OCI-LY1 (cell line): ENCODE data around the gene PDE4D.

Experiments
- H2AFZ ChIP-seq: fragments of 200-600 bp; sonication (generic), shearing (Covaris generic); 2 replicates; pipeline ENCODE4 v1.6.0; 2014; ENCODE audit warnings: antibody characterized with exemption, mild to moderate bottlenecking, low read length
- H3F3A ChIP-seq: fragments of 200-600 bp; sonication (generic), shearing (Covaris generic); 2 replicates; pipeline ENCODE4 v1.6.0; 2014; ENCODE audit warnings: mild to moderate bottlenecking, antibody characterized with exemption, low read length, moderate library complexity; ENCODE audit not compliant: insufficient read depth
- H3K27ac ChIP-seq: fragments of 200-600 bp; sonication (generic); 2 replicates; pipeline ENCODE4 v1.5.1; 2014; ENCODE audit warnings: low read length, mixed run types, mild to moderate bottlenecking, low read depth; ENCODE audit not compliant: poor library complexity, severe bottlenecking
- H3K27me3 ChIP-seq: fragments of 200-600 bp; sonication (generic); 2 replicates; pipeline ENCODE4 v1.6.0; 2014; ENCODE audit warnings: antibody characterized with exemption, mild to moderate bottlenecking, low read length, moderate library complexity; ENCODE audit not compliant: insufficient read depth
- H3K36me3 ChIP-seq: fragments of 200-600 bp; sonication (generic); 2 replicates; pipeline ENCODE4 v1.6.1; 2014; ENCODE audit warnings: mild to moderate bottlenecking, antibody characterized with exemption, low read length, moderate library complexity, mixed read lengths; ENCODE audit not compliant: insufficient read depth
- H3K4me1 ChIP-seq: fragments of 200-600 bp; sonication (generic); 2 replicates; pipeline ENCODE4 v1.5.1; 2014; ENCODE audit warnings: mild to moderate bottlenecking, low read length, moderate library complexity; ENCODE audit not compliant: insufficient read depth, severe bottlenecking
- H3K4me2 ChIP-seq: fragments of 200-600 bp; sonication (generic), shearing (Covaris generic); 2 replicates; pipeline ENCODE4 v1.6.1; 2014; ENCODE audit warnings: low read length
- H3K4me3 ChIP-seq: fragments of 200-600 bp; sonication (generic); 2 replicates; pipeline ENCODE4 v1.5.1; 2014; ENCODE audit warnings: low read length, low read depth, mild to moderate bottlenecking, mixed read lengths; ENCODE audit not compliant: poor library complexity, severe bottlenecking
- H3K79me2 ChIP-seq: fragments of 200-600 bp; shearing (Covaris generic); 2 replicates; pipeline ENCODE4 v1.6.1; 2016; ENCODE audit warnings: mixed run types, low read length, mixed read lengths; ENCODE audit not compliant: insufficient read depth
- H3K9ac ChIP-seq: fragments of 200-600 bp; sonication (generic), shearing (Covaris generic); 2 replicates; pipeline ENCODE4 v1.6.1; 2014; ENCODE audit warnings: mild to moderate bottlenecking, low read length, mixed read lengths
- H3K9me2 ChIP-seq: fragments of 200-600 bp; sonication (generic), shearing (Covaris generic); 2 replicates; pipeline ENCODE4 v1.6.1; 2014; ENCODE audit warnings: low read depth, mild to moderate bottlenecking, low read length, mixed read lengths
- H3K9me3 ChIP-seq: fragments of 200-600 bp; shearing (Covaris generic); 2 replicates; pipeline ENCODE4 v1.6.1; 2014; ENCODE audit warnings: low read length, mixed read lengths
- H4K20me1 ChIP-seq: fragments of 200-600 bp; sonication (generic), shearing (Covaris generic); 2 replicates; pipeline ENCODE4 v1.6.0; 2016; ENCODE audit warnings: mild to moderate bottlenecking, low read length; ENCODE audit not compliant: insufficient read depth
- EZH2 ChIP-seq: fragments of 200-600 bp; sonication (generic), shearing (Covaris generic); IDR thresholded peaks from 2 replicates; pipeline ENCODE4 v1.8.0; 2017; ENCODE audit warnings: borderline replicate concordance, mixed run types, mild to moderate bottlenecking, antibody characterized with exemption, low read length, moderate library complexity, mixed read lengths
- TF ChIP-seq, protein P1 (sequence below): fragments of 200-600 bp; sonication (generic), shearing (Covaris generic); IDR thresholded peaks from 2 replicates; pipeline ENCODE4 v1.5.1; 2017; ENCODE audit warnings: mild to moderate bottlenecking, antibody characterized with exemption, low read length, moderate library complexity, mixed read lengths

The PDE4D gene

DNA sequence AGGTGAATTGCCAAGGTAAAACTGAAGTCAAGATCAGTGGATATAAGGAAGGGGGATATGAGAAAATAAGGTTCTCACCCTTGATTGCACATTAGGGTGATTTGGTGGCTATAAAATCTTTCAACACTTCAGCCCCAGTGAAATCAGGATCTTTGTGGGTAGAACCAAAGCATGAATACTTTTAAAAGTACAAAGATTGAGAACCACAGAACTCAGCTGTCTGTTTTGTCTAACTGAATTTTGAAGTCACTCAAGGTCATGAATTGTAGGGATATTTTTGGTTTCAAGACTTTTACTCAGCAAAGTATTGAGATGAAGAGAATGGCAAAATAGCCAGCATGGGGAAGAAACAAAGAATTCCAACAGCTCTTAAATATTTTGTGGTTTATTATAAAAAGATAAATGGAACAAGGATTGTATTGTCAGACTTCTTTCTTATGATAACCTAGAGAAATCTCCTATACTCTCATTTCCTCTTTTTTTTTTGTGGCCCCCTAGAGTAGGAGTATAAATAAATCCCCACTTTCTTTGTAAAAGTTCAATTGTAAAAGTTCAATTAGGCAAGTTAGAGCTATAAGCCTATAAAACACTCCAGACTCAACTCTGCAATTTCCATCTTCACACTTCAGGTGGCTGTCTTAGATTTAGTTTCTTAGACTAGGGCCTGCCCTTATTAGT is 272.9 kb downstream of the PDE4D start:
- Histone ChIP-seq H3K4me2 (no peak overlapping the region), H3K9me2 (no peaks in the 10 kb centered on the region), H3K36me3 (no peaks in the 10 kb centered on the region), H3K4me1 (no peaks in the 10 kb centered on the region), H3K9ac (no peak overlapping the region), H4K20me1 (no peaks in the 10 kb centered on the region), H2AFZ (no peak overlapping the region), H3F3A (no peaks in the 10 kb centered on the region), H3K27ac (no peak overlapping the region), H3K4me3 (no peak overlapping the region), H3K79me2 (no peaks in the 10 kb centered on the region), H3K27me3 (no peaks in the 10 kb centered on the region), H3K9me3 (no peaks in the 10 kb centered on the region)
- no peak for TF ChIP-seq EZH2

DNA sequence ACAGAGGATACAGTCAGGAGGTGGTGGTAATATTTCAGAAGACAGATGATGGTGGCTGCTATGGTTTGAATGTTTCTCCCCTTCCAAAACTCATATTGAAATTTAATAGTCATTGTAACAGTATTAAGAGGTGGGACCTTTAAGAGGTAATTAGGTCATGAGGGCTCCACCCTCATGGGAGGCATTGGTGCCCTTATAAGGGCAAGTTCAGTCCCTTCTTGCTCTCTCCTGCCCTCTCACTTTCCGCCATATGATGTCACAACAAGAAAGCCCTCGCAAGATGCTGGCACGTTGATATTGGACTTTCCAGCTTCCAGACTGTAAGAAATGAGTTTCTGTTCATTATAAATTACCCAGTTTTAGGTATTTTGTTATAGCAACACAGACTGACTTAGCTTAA is 274.9 kb downstream of the PDE4D start:
- Histone ChIP-seq H3K4me2 (no peak overlapping the region), H3K9me2 (no peaks in the 10 kb centered on the region), H3K4me3 (no peak overlapping the region), H3F3A (no peaks in the 10 kb centered on the region), H4K20me1 (no peaks in the 10 kb centered on the region), H3K9ac (no peak overlapping the region), H3K27ac (no peak overlapping the region), H3K9me3 (no peaks in the 10 kb centered on the region), H3K36me3 (no peaks in the 10 kb centered on the region), H3K4me1 (no peaks in the 10 kb centered on the region), H2AFZ (no peak overlapping the region), H3K27me3 (no peaks in the 10 kb centered on the region), H3K79me2 (no peaks in the 10 kb centered on the region)
- TF ChIP-seq EZH2, result no peak
- TF ChIP-seq, protein P1, sequence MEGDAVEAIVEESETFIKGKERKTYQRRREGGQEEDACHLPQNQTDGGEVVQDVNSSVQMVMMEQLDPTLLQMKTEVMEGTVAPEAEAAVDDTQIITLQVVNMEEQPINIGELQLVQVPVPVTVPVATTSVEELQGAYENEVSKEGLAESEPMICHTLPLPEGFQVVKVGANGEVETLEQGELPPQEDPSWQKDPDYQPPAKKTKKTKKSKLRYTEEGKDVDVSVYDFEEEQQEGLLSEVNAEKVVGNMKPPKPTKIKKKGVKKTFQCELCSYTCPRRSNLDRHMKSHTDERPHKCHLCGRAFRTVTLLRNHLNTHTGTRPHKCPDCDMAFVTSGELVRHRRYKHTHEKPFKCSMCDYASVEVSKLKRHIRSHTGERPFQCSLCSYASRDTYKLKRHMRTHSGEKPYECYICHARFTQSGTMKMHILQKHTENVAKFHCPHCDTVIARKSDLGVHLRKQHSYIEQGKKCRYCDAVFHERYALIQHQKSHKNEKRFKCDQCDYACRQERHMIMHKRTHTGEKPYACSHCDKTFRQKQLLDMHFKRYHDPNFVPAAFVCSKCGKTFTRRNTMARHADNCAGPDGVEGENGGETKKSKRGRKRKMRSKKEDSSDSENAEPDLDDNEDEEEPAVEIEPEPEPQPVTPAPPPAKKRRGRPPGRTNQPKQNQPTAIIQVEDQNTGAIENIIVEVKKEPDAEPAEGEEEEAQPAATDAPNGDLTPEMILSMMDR, result no peak

DNA sequence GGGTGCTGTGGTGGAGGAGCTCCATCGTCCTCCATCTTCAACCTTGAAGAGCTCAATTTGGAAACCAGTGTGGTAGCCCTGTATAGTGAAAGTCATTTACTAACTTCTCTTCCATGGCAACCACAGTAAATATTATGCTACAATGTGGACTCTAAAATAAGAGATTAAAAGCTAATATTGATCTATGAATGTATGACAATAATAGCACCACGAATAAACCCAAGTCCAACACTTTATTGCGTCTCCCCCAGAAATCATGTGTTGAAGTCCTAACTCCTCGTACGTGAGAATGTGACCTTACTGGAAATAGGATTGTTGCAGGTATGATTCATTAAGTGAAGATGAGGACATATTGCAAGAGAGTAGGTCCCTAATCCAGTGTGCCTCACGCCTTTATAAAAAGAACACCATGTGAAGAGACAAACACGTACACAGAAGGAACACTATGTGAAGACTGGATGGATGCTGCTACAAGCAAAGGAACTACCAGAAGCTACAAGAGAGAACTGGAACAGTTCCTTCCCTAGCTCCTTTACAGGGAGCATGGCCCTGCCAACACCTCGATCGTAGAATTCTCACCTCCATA is 276.2 kb downstream of the PDE4D start:
- Histone ChIP-seq H3K27ac (no peak overlapping the region), H3K4me2 (no peak overlapping the region), H4K20me1 (no peaks in the 10 kb centered on the region), H3K27me3 (no peaks in the 10 kb centered on the region), H3K79me2 (no peaks in the 10 kb centered on the region), H3K9ac (no peak overlapping the region), H3F3A (no peaks in the 10 kb centered on the region), H3K4me3 (no peak overlapping the region), H3K9me2 (no peaks in the 10 kb centered on the region), H2AFZ (no peak overlapping the region), H3K9me3 (no peaks in the 10 kb centered on the region), H3K36me3 (no peaks in the 10 kb centered on the region), H3K4me1 (no peaks in the 10 kb centered on the region)
- TF ChIP-seq EZH2, result no peak
- TF ChIP-seq, protein P1, result no peak

DNA sequence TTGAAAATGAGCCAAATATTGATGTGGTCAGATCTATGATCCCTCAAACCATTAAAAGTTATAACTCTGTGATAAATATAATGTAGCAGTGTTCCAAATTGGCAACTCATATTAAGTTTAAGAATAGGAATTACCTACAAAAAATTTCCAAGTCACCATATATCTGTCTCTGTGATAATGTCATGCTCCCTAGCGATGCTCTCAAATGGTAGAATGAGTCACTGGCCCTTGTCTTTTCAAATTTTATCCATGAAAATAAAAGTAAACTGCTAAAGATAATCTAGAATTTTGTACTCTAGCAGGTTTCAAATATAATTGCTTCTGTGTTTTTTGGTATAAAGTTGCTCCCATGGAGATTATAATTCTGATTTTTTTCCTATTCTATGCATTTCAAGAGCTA is 277.1 kb downstream of the PDE4D start:
- no peaks in the 10 kb centered on the region for H3F3A ChIP-seq
- H4K20me1 ChIP-seq, result no peaks in the 10 kb centered on the region
- no peak overlapping the region for H2AFZ ChIP-seq
- TF ChIP-seq, protein P1, result no peak
- TF ChIP-seq EZH2, result no peak
- H3K4me1 ChIP-seq, result no peaks in the 10 kb centered on the region
- no peaks in the 10 kb centered on the region for H3K27me3 ChIP-seq
- no peak overlapping the region for H3K9ac ChIP-seq
- H3K27ac ChIP-seq, result no peak overlapping the region
- no peaks in the 10 kb centered on the region for H3K9me2 ChIP-seq
- H3K36me3 ChIP-seq, result no peaks in the 10 kb centered on the region
- no peaks in the 10 kb centered on the region for H3K79me2 ChIP-seq
- H3K4me2 ChIP-seq, result no peak overlapping the region
- no peak overlapping the region for H3K4me3 ChIP-seq
- H3K9me3 ChIP-seq, result no peaks in the 10 kb centered on the region
